CD14-positive monocyte (primary cell): ENCODE measurements around the gene DUSP28. TPM values are rescaled to one million over a fixed set of nuclear protein-coding genes. Genes with fewer than 3 reads are reported as not detected.
A peak's percentile ranks its signal among the peaks of the same experiment; 100 is the strongest.

Experiments used
- DNase-seq, 3 donors: peaks; one replicate each; pipeline ENCODE4 v3.0.0-alpha.2; 2011 to 2022
- H2AFZ ChIP-seq: 2 replicates; pipeline ENCODE4 v1.6.0; 2012; ENCODE audit warnings: mild to moderate bottlenecking, low read depth, low read length, inconsistent platforms; ENCODE audit not compliant: insufficient read depth, poor library complexity, severe bottlenecking
- H3K27ac ChIP-seq, 2 donors: 1 replicate in 1 of 2; 2 replicates in 1 of 2; pipeline ENCODE4 v1.5.1; 2012 to 2013; ENCODE audit warnings: low read length in 2 of 2, control low read depth in 1 of 2, inconsistent platforms in 1 of 2, low read depth in 1 of 2, mild to moderate bottlenecking in 1 of 2
- H3K27me3 ChIP-seq, 2 donors: one replicate each; pipeline versions ENCODE4 v1.6.0 to v1.6.1; 2011 to 2013; ENCODE audit warnings: low read length in 2 of 2; ENCODE audit not compliant: control insufficient read depth in 2 of 2, insufficient read depth in 2 of 2
- H3K36me3 ChIP-seq, 2 donors: replicated peaks in 1 of 2; 1 replicate in 1 of 2; 2 replicates in 1 of 2; pipeline versions ENCODE4 v1.5.1 to v1.6.1; 2012 to 2013; ENCODE audit warnings: low read length in 2 of 2, control low read depth in 1 of 2, inconsistent platforms in 1 of 2, mild to moderate bottlenecking in 1 of 2; ENCODE audit not compliant: insufficient read depth in 2 of 2, control insufficient read depth in 1 of 2
- H3K4me1 ChIP-seq, 2 donors: 1 replicate in 1 of 2; 2 replicates in 1 of 2; pipeline versions ENCODE4 v1.5.1 to v1.6.1; 2012 to 2013; ENCODE audit warnings: low read length in 2 of 2, control low read depth in 1 of 2, inconsistent platforms in 1 of 2, mild to moderate bottlenecking in 1 of 2, moderate library complexity in 1 of 2; ENCODE audit not compliant: insufficient read depth in 2 of 2, control insufficient read depth in 1 of 2
- H3K4me2 ChIP-seq: replicated peaks from 2 replicates; pipeline ENCODE3; 2012; ENCODE audit warnings: low read length, moderate library complexity, mild to moderate bottlenecking; ENCODE audit not compliant: poor library complexity, severe bottlenecking; ENCODE audit errors: extremely low read depth
- H3K4me3 ChIP-seq, 3 experiments: fragments of 200-600 bp in 1 of 3; sonication (generic) in 1 of 3; replicated peaks in 1 of 3; 1 replicate in 2 of 3; 2 replicates in 1 of 3; pipeline ENCODE4 v1.5.1; 2011 to 2013; ENCODE audit warnings: low read length in 3 of 3, mild to moderate bottlenecking in 3 of 3, control low read depth in 2 of 3, low read depth in 2 of 3, inconsistent platforms in 1 of 3, moderate library complexity in 1 of 3
- H3K79me2 ChIP-seq: 2 replicates; pipeline ENCODE4 v1.6.0; 2012; ENCODE audit warnings: mild to moderate bottlenecking, control low read depth, inconsistent platforms, low read length, moderate library complexity; ENCODE audit not compliant: insufficient read depth
- H3K9ac ChIP-seq: 2 replicates; pipeline ENCODE4 v1.6.0; 2017; ENCODE audit warnings: low read length, mild to moderate bottlenecking; ENCODE audit not compliant: insufficient read depth, poor library complexity, severe bottlenecking
- H3K9me3 ChIP-seq, 2 donors: replicated peaks in 1 of 2; 1 replicate in 1 of 2; 2 replicates in 1 of 2; pipeline versions ENCODE4 v1.5.1 to v1.6.1; 2012 to 2013; ENCODE audit warnings: low read length in 2 of 2, control low read depth in 1 of 2; ENCODE audit not compliant: control insufficient read depth in 1 of 2, insufficient read depth in 1 of 2
- H4K20me1 ChIP-seq: 2 replicates; pipeline ENCODE4 v1.6.0; 2012; ENCODE audit warnings: mild to moderate bottlenecking, low read length, control low read depth, moderate library complexity; ENCODE audit not compliant: insufficient read depth
- H3K27ac Mint-ChIP-seq, 7 donors: one replicate each; pipeline ENCODE4 v1.8.0; 2020; ENCODE audit warnings: mild to moderate bottlenecking in 7 of 7, mixed read lengths in 7 of 7, moderate library complexity in 6 of 7, inconsistent platforms in 2 of 7
- H3K27me3 Mint-ChIP-seq, 3 donors: one replicate each; pipeline ENCODE4 v1.8.0; 2021 to 2022; ENCODE audit warnings: low read depth in 3 of 3, mild to moderate bottlenecking in 3 of 3, mixed read lengths in 3 of 3, moderate library complexity in 3 of 3, inconsistent platforms in 1 of 3
- H3K36me3 Mint-ChIP-seq, 2 donors: one replicate each; pipeline ENCODE4 v1.8.0; 2020; ENCODE audit warnings: mixed read lengths in 2 of 2, inconsistent platforms in 1 of 2, mild to moderate bottlenecking in 1 of 2
- H3K4me1 Mint-ChIP-seq: one replicate; pipeline ENCODE4 v1.8.0; 2020; ENCODE audit warnings: mild to moderate bottlenecking, mixed read lengths
- H3K4me3 Mint-ChIP-seq, 2 donors: one replicate each; pipeline ENCODE4 v1.8.0; 2020; ENCODE audit warnings: mild to moderate bottlenecking in 2 of 2, mixed read lengths in 2 of 2, moderate library complexity in 1 of 2
- H3K9me3 Mint-ChIP-seq, 7 donors: one replicate each; pipeline ENCODE4 v1.8.0; 2020 to 2022; ENCODE audit warnings: mixed read lengths in 7 of 7, mild to moderate bottlenecking in 6 of 7, moderate library complexity in 6 of 7, inconsistent platforms in 2 of 7
- WGBS: methylation state at CpG from one replicate; pipeline ENCODE4 v1.1.5; 2013; ENCODE audit warnings: missing lambda C conversion rate; ENCODE audit not compliant: insufficient coverage; 5-methylcytosine and 5-hydroxymethylcytosine counted together
- intact Hi-C, 2 donors: fragments of 100-400 bp; cut with micrococcal nuclease; formaldehyde crosslinking; loops; one replicate each; pipeline versions ENCODE4 v1.15.0 to v1.15.1; 2023
- polyA plus RNA-seq, 3 donors: library from polyadenylated mRNA; depleted of rRNA in 1 of 3; unstranded in 2 of 3; stranded (reverse) in 1 of 3; fragments of 300-500 nt in 2 of 3; fragments of >200 nt in 1 of 3; fragmentation: Illumina TruSeq in 2 of 3; gene quantifications; 1 replicate in 2 of 3; 2 replicates in 1 of 3; pipeline ENCODE4 v1.2.3, GENCODE V29; 2012 to 2021
- TF ChIP-seq, protein P1 (sequence below): fragments of 200-600 bp; IDR thresholded peaks from one replicate; pipeline ENCODE4 v1.8.0; 2022; ENCODE audit warnings: antibody characterized with exemption, mild to moderate bottlenecking

Gene DUSP28
- polyA plus RNA-seq, 3 donors, result 10.8 to 17.7 (median 17.1) TPM

GRCh38 chr2:240576036-240576435 is 15.9 kb downstream of the DUSP28 start:
- whole genome bisulfite sequencing, result 82% methylated on average over 5 of the region's 6 CpGs
- peak overlapping the region in 2 of 7 donors; percentile 50 to 63 for H3K27ac Mint-ChIP-seq
- H3K4me2 ChIP-seq, result no peak overlapping the region
- TF ChIP-seq, protein P1, sequence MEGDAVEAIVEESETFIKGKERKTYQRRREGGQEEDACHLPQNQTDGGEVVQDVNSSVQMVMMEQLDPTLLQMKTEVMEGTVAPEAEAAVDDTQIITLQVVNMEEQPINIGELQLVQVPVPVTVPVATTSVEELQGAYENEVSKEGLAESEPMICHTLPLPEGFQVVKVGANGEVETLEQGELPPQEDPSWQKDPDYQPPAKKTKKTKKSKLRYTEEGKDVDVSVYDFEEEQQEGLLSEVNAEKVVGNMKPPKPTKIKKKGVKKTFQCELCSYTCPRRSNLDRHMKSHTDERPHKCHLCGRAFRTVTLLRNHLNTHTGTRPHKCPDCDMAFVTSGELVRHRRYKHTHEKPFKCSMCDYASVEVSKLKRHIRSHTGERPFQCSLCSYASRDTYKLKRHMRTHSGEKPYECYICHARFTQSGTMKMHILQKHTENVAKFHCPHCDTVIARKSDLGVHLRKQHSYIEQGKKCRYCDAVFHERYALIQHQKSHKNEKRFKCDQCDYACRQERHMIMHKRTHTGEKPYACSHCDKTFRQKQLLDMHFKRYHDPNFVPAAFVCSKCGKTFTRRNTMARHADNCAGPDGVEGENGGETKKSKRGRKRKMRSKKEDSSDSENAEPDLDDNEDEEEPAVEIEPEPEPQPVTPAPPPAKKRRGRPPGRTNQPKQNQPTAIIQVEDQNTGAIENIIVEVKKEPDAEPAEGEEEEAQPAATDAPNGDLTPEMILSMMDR, result no peak
- H3K79me2 ChIP-seq, result peaks cover 64% of the 10 kb centered on the region
- no peak for DNase-seq
- H2AFZ ChIP-seq, result no peak overlapping the region
- peaks cover 53 to 70% of the 10 kb centered on the region in 2 donors for H3K36me3 Mint-ChIP-seq
- H3K27me3 Mint-ChIP-seq, result peaks cover 0 to 2% (median 2%) of the 10 kb centered on the region in 3 donors
- intact Hi-C loops, result no loop called here
- H3K36me3 ChIP-seq, result peaks cover 65 to 79% of the 10 kb centered on the region in 2 donors
- H3K4me1 Mint-ChIP-seq, result peaks cover 38% of the 10 kb centered on the region
- H3K27me3 ChIP-seq, result no peaks in the 10 kb centered on the region
- H3K9ac ChIP-seq, result no peak overlapping the region
- H3K9me3 ChIP-seq, result no peaks in the 10 kb centered on the region
- no peak overlapping the region for H3K27ac ChIP-seq
- H3K9me3 Mint-ChIP-seq, result no peaks in the 10 kb centered on the region
- peaks cover 100% of the 10 kb centered on the region for H4K20me1 ChIP-seq
- H3K4me3 Mint-ChIP-seq, result no peak overlapping the region
- peaks cover 37 to 45% of the 10 kb centered on the region in 2 donors for H3K4me1 ChIP-seq
- no peak overlapping the region for H3K4me3 ChIP-seq

- Histone ChIP-seq H3K36me3 (peaks cover 65 to 74% of the 10 kb centered on the region in 2 donors), H3K27me3 (no peaks in the 10 kb centered on the region), H3K9me3 (no peaks in the 10 kb centered on the region), H3K9ac (no peak overlapping the region), H2AFZ (no peak overlapping the region), H3K79me2 (peaks cover 64% of the 10 kb centered on the region), H3K4me3 (no peak overlapping the region), H3K4me2 (no peak overlapping the region), H4K20me1 (peaks cover 94% of the 10 kb centered on the region), H3K27ac (no peak overlapping the region), H3K4me1 (peaks cover 36 to 41% of the 10 kb centered on the region in 2 donors)
- H3K4me1 Mint-ChIP-seq, result peaks cover 36% of the 10 kb centered on the region
- TF ChIP-seq, protein P1, result no peak
- H3K27me3 Mint-ChIP-seq, result peaks cover 0 to 2% (median 2%) of the 10 kb centered on the region in 3 donors
- 97% methylated on average over 32 of the region's 32 CpGs for WGBS
- peaks cover 50 to 70% of the 10 kb centered on the region in 2 donors for H3K36me3 Mint-ChIP-seq
- intact Hi-C loops, result no loop called here
- H3K4me3 Mint-ChIP-seq, result no peak overlapping the region
- H3K27ac Mint-ChIP-seq, result peak overlapping the region in 3 of 7 donors; percentile 25 to 63 (median 42)
- DNase-seq, result no peak
- peaks cover 0 to 1% (median 0%) of the 10 kb centered on the region in 7 donors for H3K9me3 Mint-ChIP-seq
Observed at GRCh38 chr2:240576436-240577205, 16.5 kb downstream of the DUSP28 start.
